HG03045 (cell line): ENCODE data around the gene SLC36A1.
"Not testable (repeated sequence)": the region's sequence is repeated elsewhere in the genome, so short reads cannot be mapped to it uniquely, and the experiment has no call there.

Experiments used
- ATAC-seq: cut with Tn5 transposase; IDR thresholded peaks from one replicate; pipeline ENCODE4 v1.9.1; 2021; ENCODE audit warnings: mild to moderate bottlenecking, moderate library complexity; ENCODE audit not compliant: unreplicated experiment

Gene SLC36A1

GRCh38 chr5:151447174-151448037 is at the start of gene SLC36A1:
Gene SLC36A1 (plus strand): TSS chr5:151447603. CDS start chr5:151458793, 11,190 bp downstream.
- ATAC-seq: peak; percentile 78

GRCh38 chr5:151405334-151406160 is 41.9 kb upstream of the SLC36A1 start:
- no peak for ATAC-seq

DNA sequence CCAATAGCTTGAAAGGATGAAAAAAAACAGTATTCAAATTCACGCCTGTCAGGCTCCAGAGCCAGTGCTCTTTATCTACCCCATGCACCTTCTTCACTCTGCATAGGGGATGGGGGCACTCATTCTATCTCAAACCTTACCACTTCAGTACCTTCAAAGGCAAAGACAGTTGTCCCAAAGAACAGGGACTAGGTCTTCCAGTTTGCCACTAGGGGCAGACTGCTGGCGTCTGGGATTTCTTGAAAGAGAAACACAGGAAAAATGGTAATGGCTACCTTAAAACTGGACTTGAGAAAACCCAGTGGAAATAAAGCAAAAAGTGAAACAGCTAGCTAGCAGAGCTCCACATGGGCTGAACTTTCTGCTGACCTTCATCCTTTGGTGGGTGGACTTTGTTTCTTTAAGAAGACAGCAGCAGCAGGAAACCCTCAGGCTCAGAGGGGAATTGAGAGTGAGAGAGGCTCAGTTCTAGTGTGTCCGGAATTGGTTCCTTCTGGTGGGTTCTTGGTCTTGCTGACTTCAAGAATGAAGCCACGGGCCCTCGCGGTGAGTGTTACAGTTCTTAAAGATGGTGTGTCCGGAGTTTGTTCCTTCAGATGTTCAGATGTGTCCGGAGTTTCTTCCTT is 41.0 kb upstream of the SLC36A1 start:
- ATAC-seq: no peak

GRCh38 chr5:151408591-151409230 is 38.7 kb upstream of the SLC36A1 start:
- ATAC-seq: no peak

DNA sequence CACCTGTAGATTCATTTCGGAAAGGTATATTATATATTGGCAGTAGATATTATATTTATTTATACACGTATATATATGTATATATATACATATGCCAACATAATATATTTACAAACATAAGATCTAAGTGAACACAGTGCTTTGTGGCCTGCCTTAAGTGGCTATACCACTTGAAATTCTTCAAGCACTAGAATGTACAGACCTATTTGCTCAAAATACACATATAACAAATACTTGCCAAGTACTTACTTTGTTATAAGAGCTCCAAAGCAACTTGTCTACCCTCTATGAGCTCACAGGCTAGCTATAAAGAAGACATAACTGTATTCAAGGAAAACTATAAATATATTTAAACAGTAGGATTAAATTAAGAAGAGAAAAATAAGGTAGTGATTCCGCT is 33.6 kb upstream of the SLC36A1 start:
- ATAC-seq: no peak

DNA sequence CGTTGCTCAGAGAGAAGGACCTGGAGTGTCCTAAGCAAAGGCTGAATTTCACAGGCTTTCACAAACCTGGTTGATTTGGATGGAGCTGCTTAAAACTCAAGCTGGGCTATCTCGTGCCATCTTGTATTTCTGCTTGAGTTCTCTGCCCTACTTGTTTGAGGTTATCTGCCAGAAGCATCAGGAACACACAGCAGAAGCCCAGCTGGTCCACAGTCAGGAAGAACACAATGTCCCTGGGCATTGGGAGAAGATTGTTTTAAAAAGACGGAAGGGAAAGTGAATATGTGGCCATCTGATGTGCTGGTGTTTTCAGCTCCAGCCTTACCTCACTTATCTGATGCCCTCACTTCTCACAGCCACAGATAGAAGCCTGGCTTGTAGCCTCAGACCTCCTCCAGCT is 32.9 kb upstream of the SLC36A1 start:
- no peak for ATAC-seq

DNA sequence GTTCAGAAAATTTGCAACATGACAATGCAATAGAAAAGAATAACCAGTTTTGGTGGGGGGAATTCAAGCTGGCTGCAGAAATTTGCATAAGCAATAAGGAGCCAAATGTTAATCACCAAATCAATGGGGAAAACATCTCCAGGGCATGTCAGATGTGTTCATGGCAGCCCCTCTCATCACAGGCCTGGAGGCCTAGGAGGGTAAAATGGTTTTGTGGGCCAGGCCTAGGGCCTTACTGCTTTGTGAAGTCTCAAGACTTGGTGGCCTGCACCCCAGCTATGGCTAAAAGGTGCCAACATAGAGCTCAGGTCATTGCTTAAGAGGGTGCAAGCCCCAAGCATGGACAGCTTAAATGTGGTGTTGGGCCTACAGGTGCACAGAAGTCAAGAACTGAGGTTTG is 29.7 kb upstream of the SLC36A1 start:
- ATAC-seq: no peak

DNA sequence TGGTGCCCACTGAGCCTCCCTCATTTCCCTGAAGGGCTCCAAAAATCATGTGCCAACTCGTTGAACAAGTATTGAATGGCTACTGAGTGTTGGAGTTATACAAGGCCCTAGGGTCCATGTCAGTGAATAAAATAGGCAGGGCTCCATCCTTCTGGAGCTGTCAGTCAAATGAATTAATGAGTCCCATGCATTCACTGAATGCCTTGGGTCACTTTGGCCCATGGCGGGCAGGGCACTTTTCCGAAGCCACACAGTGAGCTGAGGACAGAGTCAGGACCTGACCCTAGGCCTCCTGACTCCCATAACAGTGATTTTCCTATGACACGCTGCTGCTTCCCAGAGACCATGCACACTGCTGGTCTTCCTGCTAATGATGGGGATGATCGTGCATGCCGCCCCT is 27.3 kb upstream of the SLC36A1 start:
- no peak for ATAC-seq

GRCh38 chr5:151424892-151425523 is 22.4 kb upstream of the SLC36A1 start:
- ATAC-seq: no peak

DNA sequence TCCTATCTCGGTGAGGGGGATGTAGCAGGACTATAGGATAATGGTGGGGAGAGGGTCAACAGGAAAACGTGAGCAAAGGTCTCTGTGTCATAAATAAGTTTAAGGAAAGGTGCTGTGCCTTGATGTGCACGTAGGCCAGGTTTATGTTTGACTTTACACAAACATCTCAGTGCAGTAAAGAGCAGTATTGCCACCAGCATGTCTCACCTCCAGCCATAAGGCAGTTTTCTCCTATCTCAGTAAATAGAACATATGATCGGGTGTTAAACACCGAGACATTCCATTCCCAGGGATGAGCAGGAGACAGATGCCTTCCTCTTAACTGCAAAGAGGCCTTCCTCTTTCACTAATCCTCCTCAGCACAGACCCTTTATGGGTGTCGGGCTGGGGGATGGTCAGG is 21.1 kb upstream of the SLC36A1 start:
- ATAC-seq: not testable (repeated sequence)

DNA sequence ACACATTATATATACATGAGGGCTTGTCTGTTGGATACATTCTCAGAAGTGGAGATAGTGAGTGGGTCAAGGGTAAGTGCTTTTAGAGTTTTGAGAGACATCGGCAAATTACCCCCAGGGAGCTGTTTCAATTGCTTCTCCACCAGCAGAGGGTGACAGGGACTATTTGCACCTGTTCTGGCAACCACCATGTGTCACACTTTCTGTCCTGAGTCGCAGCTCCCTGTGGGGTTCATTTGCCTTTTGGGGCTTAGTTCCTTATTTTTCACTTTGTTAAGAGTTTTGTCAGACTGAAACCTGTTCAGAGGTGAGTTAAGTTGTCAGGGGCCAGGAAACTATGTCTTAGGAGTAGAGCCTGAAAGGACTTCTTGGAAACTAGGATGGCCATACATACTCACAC is 20.1 kb upstream of the SLC36A1 start:
- peak; percentile 95 for ATAC-seq

- ATAC-seq: no peak
These were observed 16.7 kb upstream of the SLC36A1 start for GRCh38 chr5:151430731-151431130.

GRCh38 chr5:151431666-151432065 is 15.7 kb upstream of the SLC36A1 start:
- no peak for ATAC-seq

GRCh38 chr5:151432210-151432609 is 15.2 kb upstream of the SLC36A1 start:
- no peak for ATAC-seq

GRCh38 chr5:151434570-151435237 is 12.7 kb upstream of the SLC36A1 start:
- ATAC-seq: no peak

DNA sequence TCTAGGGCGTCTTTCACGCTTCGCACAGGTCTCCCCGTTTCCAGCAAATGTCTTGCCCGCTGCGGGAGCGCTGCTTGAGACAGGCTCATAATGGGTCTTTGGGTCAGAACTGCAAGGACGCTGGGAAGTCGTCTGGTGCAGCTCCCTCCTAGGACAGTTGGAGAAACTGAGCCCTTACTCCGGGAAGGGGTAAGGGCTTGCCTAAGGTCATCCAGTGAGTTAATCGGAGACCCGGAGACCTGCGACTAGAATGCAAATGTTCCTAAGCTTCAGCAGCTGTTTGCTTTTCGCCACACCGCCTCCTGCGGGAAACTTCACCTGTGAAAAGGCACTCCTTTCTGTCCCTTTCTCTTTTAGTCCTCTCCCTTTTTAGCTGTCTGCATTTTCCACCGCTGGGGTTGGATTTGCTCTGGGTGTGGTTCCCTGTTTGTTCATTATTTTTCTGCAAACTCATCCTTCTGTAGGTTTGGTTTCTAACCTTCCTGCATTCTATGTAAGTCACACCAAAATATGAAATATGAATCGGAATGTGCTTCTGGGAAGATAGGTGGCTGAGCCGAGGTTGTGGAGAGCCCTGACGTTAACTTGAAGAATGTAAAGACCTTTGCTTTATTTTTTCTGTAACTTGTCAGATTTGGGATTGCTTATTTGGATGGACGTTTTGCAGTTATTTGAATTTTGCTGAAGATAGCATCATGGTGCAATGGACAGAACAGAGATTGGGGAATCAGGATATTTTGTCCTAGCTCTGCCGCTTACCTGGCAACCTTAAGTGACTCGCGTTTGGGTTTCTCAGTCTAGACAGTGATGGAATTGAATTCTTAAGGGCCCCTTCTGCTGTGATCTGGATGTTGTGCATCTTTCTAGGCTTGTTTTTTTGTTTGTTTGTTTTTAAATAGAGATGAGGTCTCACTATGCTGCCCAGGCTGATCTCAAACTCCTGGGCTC is 909 bp downstream of the SLC36A1 start:
- ATAC-seq: peak; percentile 26

DNA sequence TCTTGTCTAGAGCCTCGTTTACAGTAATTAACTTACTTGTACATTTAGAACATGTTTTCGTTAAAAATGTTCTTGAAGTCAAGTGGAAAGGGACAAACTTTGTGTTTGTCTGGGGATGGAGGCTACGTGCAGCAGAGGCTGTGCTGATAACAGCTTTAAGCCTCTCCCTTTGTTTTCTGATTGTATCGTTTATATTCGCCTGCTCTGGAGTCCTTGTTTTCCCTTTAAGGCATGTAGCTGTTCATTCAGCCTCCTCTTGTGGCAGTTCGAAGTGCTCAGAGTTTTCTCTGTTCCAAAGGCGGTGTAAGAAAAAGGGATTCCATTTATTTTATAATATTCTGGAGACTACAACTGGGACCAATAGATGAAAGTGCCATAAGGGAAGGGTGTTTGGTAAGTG is 1.9 kb downstream of the SLC36A1 start:
- ATAC-seq: no peak

- ATAC-seq: no peak
These were observed 2.4 kb downstream of the SLC36A1 start for GRCh38 chr5:151449839-151450238.

DNA sequence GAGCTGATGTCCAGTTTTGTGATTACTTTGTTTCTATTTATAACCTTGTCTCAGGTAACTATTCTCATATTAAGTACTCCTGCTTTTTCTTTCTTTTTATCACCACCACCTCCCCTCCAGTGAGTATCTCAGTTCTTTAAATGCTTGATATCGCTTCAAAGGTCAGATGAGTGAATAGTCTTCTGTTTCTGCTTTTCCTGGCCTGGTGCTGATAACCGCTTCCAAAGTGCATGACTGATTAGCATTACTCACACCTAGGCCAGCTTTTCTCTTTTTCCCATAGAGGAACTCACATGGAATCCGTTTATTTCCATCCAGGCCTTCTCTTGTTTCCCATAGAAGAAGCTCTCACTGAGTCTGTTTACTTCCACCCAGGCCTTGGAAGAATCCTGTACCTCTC is 3.2 kb downstream of the SLC36A1 start:
- ATAC-seq: no peak
